ENCODE measurements around the gene AS3MT. TPM values are rescaled to one million over a fixed set of nuclear protein-coding genes. Genes with fewer than 3 reads are reported as not detected.

The AS3MT gene
- total RNA-seq, 1 experiment from 2014 or later, result 9.3 TPM

- TF ChIP-seq ETV6 (CRISPR knock-in tag; IDR thresholded peaks at IDR 0.05), result no peak
- TF ChIP-seq FOXP4 (CRISPR knock-in tag; IDR thresholded peaks at IDR 0.05), result no peak
- no peak for TF ChIP-seq CTCF (IDR thresholded peaks at IDR 0.05)
- no peak for TF ChIP-seq ESRRA (CRISPR knock-in tag; IDR thresholded peaks at IDR 0.05; ENCODE audit: borderline replicate concordance)
- TF ChIP-seq IRF1 (CRISPR knock-in tag; IDR thresholded peaks at IDR 0.05), result no peak
- no peak for TF ChIP-seq MAX (CRISPR knock-in tag; IDR thresholded peaks at IDR 0.05)
- no peak for TF ChIP-seq CDX4 (CRISPR knock-in tag; IDR thresholded peaks at IDR 0.05; ENCODE audit: borderline replicate concordance)
- no peak for TF ChIP-seq RELA (CRISPR knock-in tag; IDR thresholded peaks at IDR 0.05; ENCODE audit: borderline replicate concordance)
- TF ChIP-seq FOXK1 (CRISPR knock-in tag; IDR thresholded peaks at IDR 0.05), result no peak
- TF ChIP-seq CBFB (CRISPR knock-in tag; IDR thresholded peaks at IDR 0.05; ENCODE audit: low read depth), result no peak
- TF ChIP-seq NR1H2 (CRISPR knock-in tag; IDR thresholded peaks at IDR 0.05), result no peak
- no peak for TF ChIP-seq AR (CRISPR knock-in tag; IDR thresholded peaks at IDR 0.05)
- TF ChIP-seq SMAD4 (CRISPR knock-in tag; IDR thresholded peaks at IDR 0.05), result no peak
- no peak for TF ChIP-seq MXD4 (CRISPR knock-in tag; IDR thresholded peaks at IDR 0.05; ENCODE audit: borderline replicate concordance)
- TF ChIP-seq ZNF281 (CRISPR knock-in tag; IDR thresholded peaks at IDR 0.05), result no peak
Observed at GRCh38 chr10:102827597-102827975, 41.7 kb upstream of the AS3MT start (continued).

Measured in WTC11 (cell line).